ENCODE measurements around the gene SEC61A2. TPM values are rescaled to one million over a fixed set of nuclear protein-coding genes. Genes with fewer than 3 reads are reported as not detected.
"Not testable (repeated sequence)": the region's sequence is repeated elsewhere in the genome, so short reads cannot be mapped to it uniquely, and the experiment has no call there.

SEC61A2 gene
- 5.6 and 5.7 TPM in 2 replicates for total RNA-seq (2014; rRNA removed; shearing (Covaris generic))
- polyA plus RNA-seq (2015; cell fraction: cytosol; rRNA removed) = 5.7 and 7.0 TPM in 2 replicates
- polyA plus RNA-seq (2015; cell fraction: nucleus; rRNA removed) = 26.4 and 29.4 TPM in 2 replicates

DNA sequence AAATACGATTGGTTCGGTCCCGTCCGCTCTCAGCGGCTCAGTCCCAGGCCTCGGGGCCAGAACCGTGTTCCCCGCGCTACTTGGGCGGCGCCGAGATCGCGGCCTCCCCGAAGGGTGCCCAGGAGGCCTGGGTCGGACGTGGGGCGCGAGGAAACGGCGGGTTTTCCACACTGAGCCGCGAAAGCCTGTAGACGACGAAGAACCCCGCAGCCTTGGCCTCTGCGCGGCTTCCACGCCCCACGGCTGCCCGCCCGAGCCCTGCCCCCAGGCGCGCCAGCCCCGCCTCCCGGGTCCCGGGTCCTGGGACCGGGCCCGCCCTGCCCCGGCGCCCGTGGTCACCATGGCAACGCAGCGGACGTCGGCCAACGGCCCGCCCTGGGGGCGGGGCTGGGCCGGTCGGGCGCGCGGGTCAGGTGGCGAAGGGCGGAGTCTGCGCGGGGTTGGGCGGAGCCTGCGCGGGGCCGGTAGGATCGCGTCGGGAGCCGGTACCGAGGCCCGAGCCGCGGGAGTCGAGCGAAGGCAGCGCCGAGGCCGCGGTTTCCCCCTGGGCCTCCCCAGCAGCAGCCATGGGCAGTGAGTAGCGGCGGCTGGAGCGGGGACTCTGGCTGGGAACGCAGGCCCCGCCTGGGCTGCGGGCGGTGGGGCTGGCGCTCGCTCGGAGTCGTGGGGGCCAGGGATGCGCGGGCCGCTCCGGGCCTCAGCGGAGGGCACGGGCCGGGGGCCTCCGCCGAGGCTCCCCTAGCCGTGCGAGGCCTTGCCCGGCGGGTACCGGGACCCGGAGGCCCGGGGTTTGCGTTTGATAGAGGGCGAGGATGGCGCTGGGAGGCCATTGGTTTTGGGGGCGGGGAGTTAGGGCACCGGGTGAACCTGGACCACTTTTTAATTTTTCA is at the start of gene SEC61A2:
Gene SEC61A2, plus strand, starts transcription at position 456 of the 890 bp plus-strand sequence. Its CDS starts 111 bp downstream, at position 567.
- DNase-seq (ENCODE audit: low read depth, low spot score) = peak; percentile 86
- in situ Hi-C loops (cut with HindIII; ENCODE audit: low pct_unique_long_range_greater_than_20kb, low sequenced_read_pairs) = no loop called here

GRCh38 chr10:12081470-12081869 is 48.0 kb upstream of the SEC61A2 start:
- in situ Hi-C loops (cut with HindIII; ENCODE audit: low pct_unique_long_range_greater_than_20kb, low sequenced_read_pairs) = no loop called here
- no peak for DNase-seq (ENCODE audit: low read depth, low spot score)

- DNase-seq (ENCODE audit: low read depth, low spot score) = no peak
Measured at GRCh38 chr10:12081879-12082557, 47.5 kb upstream of the SEC61A2 start.

GRCh38 chr10:12088919-12089318 is 40.6 kb upstream of the SEC61A2 start:
- DNase-seq (ENCODE audit: low read depth, low spot score) = no peak
- in situ Hi-C loops (cut with HindIII; ENCODE audit: low pct_unique_long_range_greater_than_20kb, low sequenced_read_pairs) = no loop called here

More at GRCh38 chr10:12081879-12082557, 47.5 kb upstream of the SEC61A2 start:
- in situ Hi-C loops (cut with HindIII; ENCODE audit: low pct_unique_long_range_greater_than_20kb, low sequenced_read_pairs) = no loop called here

DNA sequence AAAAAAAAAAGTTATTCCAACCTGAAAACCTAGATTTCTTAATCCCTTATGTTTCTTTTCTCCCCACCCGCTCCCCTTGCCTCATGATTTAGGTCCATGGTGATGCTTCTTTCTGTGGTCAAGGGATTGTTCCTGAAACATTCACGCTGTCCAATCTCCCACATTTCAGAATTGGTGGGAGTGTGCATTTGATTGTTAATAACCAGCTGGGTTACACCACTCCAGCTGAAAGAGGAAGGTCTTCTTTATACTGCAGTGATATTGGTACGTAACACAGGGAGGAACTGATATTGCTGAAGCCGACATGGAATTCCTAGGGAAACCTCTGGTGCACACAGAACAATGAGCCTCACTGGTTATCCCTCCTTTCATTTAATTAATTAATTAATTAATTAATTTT is 38.1 kb upstream of the SEC61A2 start:
- DNase-seq (ENCODE audit: low read depth, low spot score) = no peak
- in situ Hi-C loops (cut with HindIII; ENCODE audit: low pct_unique_long_range_greater_than_20kb, low sequenced_read_pairs) = no loop called here

DNA sequence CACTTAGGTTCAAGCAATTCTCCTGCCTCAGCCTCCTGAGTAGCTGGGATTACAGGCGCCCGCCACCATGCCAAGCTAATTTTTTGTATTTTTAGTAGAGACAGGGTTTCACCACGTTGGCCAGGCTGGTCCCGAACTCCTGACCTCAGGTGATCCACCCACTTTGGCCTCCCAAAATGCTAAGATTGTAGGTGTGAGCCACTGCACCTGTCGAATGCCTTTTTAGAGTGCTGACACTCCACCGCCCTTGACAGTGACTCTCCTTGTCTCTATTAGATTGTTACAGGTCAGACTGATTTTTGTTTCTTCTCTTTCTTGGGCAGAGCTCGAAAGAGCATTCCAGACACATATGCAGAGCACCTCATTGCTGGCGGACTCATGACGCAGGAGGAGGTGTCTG is 32.1 kb upstream of the SEC61A2 start:
- in situ Hi-C loops (cut with HindIII; ENCODE audit: low pct_unique_long_range_greater_than_20kb, low sequenced_read_pairs); DNase-seq (ENCODE audit: low read depth, low spot score): not testable (repeated sequence)

DNA sequence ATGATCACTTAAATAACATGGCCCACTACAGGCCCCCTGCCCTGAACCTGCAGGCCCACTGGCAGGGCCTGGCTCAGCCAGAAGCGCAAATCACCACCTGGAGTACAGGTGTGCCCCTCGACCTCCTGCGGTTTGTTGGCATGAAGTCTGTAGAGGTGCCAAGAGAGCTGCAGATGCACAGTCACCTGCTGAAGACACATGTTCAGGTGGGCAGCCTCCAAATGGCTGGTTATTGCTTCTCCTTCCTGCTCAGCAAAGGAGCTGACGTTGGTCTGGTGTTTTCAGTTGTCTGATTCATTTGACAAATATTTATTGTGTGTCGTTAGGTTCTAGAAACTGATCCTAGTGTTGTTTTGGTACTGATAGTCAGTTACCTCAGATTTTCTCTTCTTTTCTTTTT is 31.7 kb upstream of the SEC61A2 start:
- in situ Hi-C loops (cut with HindIII; ENCODE audit: low pct_unique_long_range_greater_than_20kb, low sequenced_read_pairs) = no loop called here

DNA sequence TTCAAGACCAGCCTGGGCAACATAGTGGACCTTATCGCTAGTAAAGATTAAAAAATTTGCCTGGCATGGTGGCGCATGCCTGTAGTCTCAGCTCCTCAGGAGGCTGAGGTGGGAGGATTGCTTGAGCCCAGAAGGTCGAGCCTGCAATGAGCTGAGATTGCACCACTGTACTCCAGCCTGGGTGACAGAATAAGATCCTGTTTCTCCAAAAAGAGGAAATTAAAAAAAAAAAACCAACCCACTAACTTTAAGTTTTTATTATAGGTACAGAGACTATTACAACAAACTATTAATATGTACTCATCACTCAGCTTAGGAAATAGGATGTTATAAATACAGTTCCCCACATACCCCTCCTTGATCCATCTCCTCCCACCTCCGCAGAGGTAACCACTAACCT is 30.5 kb upstream of the SEC61A2 start:
- in situ Hi-C loops (cut with HindIII; ENCODE audit: low pct_unique_long_range_greater_than_20kb, low sequenced_read_pairs) = no loop called here
- DNase-seq (ENCODE audit: low read depth, low spot score) = no peak

More for the DNA sequence above, 31.7 kb upstream of the SEC61A2 start:
- DNase-seq (ENCODE audit: low read depth, low spot score) = no peak

DNA sequence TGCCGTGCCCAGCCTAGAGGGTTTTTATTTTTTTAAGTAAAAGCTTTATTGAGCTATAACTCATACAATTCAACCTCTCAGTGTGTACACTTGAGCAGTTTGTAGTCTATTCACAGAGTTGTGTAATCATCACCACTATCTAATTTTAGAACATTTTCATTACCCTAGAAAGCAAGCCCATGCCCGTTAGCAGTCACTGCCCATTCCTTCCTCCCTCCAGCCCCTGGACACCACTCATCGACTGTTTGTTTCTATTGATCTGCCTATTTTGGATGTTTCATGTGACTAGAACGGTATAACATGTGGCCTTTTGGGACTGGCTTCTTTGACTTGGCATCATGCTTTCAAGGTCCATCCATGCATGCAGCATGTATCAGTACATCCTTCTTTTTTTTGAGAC is 25.7 kb upstream of the SEC61A2 start:
- in situ Hi-C loops (cut with HindIII; ENCODE audit: low pct_unique_long_range_greater_than_20kb, low sequenced_read_pairs) = no loop called here
- no peak for DNase-seq (ENCODE audit: low read depth, low spot score)

GRCh38 chr10:12107781-12108180 is 21.7 kb upstream of the SEC61A2 start:
- in situ Hi-C loops (cut with HindIII; ENCODE audit: low pct_unique_long_range_greater_than_20kb, low sequenced_read_pairs) = no loop called here

DNA sequence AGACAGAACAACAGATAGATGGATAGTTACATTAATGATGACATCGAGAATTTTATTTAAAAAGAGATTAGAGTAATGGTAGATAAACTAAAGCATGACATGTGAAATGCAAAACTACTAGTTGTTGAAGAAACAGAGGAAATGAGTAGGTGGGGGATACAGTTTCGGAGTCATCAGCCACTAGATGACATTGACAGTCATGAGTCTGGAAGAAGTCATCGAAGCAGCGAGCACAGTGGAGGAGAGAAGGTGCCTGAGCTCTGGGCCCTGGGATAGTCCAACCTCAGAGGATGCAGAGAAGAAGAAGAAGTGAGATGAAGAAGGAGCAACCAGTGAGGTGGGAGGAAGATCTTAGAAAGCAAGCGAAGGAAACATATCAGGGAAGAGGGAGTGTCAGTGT is 20.2 kb upstream of the SEC61A2 start:
- DNase-seq (ENCODE audit: low read depth, low spot score) = no peak
- in situ Hi-C loops (cut with HindIII; ENCODE audit: low pct_unique_long_range_greater_than_20kb, low sequenced_read_pairs) = no loop called here

More at GRCh38 chr10:12107781-12108180, 21.7 kb upstream of the SEC61A2 start:
- no peak for DNase-seq (ENCODE audit: low read depth, low spot score)

DNA sequence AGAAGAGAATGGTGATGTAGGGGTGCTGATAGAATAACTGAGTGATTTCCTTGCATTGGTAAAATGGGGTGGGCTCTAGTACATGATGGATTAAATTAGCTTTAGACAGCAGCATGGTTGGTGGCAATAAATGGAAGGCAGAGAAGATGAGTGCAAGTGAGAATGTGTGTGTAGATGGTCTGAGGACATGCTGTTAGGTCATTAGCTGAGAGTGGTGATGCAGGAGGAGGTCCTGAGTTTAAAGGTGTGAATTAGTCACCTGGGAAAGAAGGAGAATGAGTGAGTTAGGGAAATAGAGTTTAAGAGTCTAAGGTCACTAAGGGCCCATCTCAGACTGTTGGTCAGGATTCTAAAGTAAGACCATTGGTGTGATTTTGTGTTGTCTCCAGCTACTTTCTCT is 17.9 kb upstream of the SEC61A2 start:
- in situ Hi-C loops (cut with HindIII; ENCODE audit: low pct_unique_long_range_greater_than_20kb, low sequenced_read_pairs) = no loop called here
- no peak for DNase-seq (ENCODE audit: low read depth, low spot score)

- DNase-seq (ENCODE audit: low read depth, low spot score) = no peak
- in situ Hi-C loops (cut with HindIII; ENCODE audit: low pct_unique_long_range_greater_than_20kb, low sequenced_read_pairs) = no loop called here
Measured at GRCh38 chr10:12113627-12114026, 15.8 kb upstream of the SEC61A2 start.

- in situ Hi-C loops (cut with HindIII; ENCODE audit: low pct_unique_long_range_greater_than_20kb, low sequenced_read_pairs) = no loop called here
Measured at GRCh38 chr10:12121673-12122072, 7.8 kb upstream of the SEC61A2 start.

DNA sequence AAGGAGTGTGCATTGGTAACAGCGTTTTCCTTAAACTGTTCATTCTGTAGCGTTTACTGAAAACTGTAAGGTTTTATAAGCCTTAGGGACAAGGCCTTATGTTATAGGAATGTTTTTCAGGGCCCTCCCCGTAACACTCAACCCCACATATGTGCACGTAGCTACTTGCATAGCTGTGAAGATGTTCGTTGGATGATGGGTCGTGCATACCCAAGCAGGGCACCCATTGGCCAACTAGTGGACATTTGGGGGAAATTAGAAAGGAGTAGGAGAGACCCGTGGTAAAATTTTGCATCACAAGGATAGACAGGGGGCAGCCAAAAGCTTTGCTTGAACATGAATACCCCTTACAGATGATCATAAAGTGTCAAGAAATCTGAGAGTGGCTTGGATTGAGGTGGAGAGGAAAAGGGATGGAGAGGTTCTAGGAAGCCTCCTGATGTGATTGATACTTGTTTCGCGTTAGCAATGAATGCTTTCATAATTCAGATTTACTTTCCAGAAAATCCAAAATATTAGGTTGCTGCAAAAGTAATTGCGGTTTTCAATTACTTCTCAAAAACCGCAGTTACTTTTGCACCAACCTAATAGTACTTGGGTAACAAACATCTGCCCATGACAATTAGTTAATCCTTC is 878 bp downstream of the SEC61A2 start:
- peak; percentile 82 for DNase-seq (ENCODE audit: low read depth, low spot score)
- in situ Hi-C loops (cut with HindIII; ENCODE audit: low pct_unique_long_range_greater_than_20kb, low sequenced_read_pairs) = no loop called here

More at GRCh38 chr10:12121673-12122072, 7.8 kb upstream of the SEC61A2 start:
- no peak for DNase-seq (ENCODE audit: low read depth, low spot score)

GRCh38 chr10:12135631-12136030 is 6.2 kb downstream of the SEC61A2 start:
- in situ Hi-C loops (cut with HindIII; ENCODE audit: low pct_unique_long_range_greater_than_20kb, low sequenced_read_pairs) = no loop called here
- DNase-seq (ENCODE audit: low read depth, low spot score) = no peak

- DNase-seq (ENCODE audit: low read depth, low spot score) = no peak
- in situ Hi-C loops (cut with HindIII; ENCODE audit: low pct_unique_long_range_greater_than_20kb, low sequenced_read_pairs) = no loop called here
Measured at GRCh38 chr10:12140038-12140437, 10.6 kb downstream of the SEC61A2 start.

GRCh38 chr10:12144538-12144937 is 15.1 kb downstream of the SEC61A2 start:
- in situ Hi-C loops (cut with HindIII; ENCODE audit: low pct_unique_long_range_greater_than_20kb, low sequenced_read_pairs) = no loop called here
- no peak for DNase-seq (ENCODE audit: low read depth, low spot score)
